Measurements from ENCODE around the gene DTNB.

DTNB gene

DNA sequence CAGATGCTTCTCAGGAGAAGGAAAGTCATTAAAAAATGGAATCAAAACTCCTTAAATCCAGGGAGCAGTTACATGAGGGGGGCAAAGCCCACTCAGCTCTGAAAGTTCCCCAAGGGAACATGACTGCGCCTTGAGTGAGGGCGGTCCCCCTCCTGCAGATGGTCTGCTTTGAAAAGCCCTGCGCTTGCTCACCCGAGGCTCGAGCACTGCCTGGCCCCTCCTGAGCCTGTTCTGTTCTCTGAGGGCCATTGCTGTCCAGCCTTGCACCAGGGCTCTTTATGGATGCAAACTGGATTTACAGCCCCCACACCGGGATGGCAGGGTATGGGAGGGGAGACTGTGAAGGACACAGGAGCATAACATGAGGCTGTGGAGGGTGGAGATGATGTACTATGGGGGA is 293.8 kb downstream of the DTNB start:
- no peak for FAIRE-seq

- no peak for FAIRE-seq
Observed at GRCh38 chr2:25378731-25379490, 294.5 kb downstream of the DTNB start.

- FAIRE-seq, result no peak
Observed at GRCh38 chr2:25377822-25378421, 295.5 kb downstream of the DTNB start.

DNA sequence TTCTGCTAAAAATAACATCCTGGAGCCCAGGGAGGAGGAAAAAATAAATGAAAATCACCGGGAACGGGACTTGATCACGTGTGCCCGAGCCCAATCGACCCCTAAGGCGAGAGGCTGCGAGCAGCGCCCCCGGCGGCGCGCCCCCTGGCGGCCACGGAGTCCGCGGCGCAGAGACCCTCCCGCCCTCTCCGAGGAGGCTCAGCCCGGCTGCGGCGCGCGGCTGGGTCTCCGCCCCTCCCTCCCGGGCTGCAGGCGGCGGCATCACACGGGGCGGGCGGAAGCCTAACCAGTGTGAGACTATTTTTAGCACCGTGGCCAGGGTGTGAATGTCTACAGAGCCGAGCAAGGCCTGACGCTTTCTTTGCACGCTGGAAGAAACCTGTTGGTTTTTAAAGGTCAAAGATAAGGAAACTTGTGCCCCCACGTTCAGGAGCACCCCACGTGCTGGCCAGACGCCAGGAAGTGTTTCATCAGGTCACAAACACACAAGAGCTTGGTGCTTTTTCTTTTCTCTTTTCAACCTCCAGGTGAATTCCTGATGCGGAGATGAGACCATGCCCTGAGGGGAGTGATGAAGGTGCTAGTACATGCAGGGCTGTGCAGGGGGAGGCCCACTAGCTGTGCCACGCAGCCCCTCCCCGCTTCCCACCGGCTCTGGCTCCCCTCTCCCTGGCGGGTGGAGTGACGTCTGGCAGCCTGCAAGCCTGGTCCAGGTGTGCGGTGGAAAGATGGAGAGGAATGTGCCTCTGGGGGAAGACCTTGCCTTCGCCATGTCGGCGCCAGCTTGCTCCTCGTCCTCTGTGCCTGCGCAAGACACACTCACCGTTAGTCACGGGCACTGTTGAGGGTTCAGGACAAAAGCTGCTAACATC is 296.4 kb downstream of the DTNB start:
- FAIRE-seq, result no peak

DNA sequence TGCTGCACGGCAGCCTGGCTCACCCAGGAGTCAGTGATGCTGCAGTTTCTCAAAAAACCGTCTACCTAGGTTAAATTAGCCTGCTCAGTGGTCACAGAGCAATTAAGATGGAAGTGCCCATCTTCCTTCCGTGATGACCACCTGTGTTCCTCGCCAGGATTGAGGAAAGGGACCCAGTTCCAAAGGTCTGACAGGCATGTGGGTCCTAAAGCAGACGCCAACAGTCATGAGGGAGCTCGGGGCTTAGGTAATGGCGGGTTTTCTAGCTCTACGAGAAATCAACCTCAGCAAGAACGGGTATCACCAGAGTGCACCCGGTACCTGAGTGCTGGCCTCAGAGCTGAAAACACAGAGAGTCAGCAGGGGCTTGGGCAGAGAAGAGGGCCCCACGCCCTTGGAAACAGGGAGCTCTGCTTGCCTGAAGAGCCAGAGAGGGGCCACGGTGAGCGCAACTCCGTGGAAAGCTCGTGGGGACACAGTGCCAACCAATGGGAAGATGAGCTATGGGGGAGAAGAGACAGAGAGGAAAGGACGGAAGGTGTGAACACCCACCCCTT is 297.3 kb downstream of the DTNB start:
- no peak for FAIRE-seq

DNA sequence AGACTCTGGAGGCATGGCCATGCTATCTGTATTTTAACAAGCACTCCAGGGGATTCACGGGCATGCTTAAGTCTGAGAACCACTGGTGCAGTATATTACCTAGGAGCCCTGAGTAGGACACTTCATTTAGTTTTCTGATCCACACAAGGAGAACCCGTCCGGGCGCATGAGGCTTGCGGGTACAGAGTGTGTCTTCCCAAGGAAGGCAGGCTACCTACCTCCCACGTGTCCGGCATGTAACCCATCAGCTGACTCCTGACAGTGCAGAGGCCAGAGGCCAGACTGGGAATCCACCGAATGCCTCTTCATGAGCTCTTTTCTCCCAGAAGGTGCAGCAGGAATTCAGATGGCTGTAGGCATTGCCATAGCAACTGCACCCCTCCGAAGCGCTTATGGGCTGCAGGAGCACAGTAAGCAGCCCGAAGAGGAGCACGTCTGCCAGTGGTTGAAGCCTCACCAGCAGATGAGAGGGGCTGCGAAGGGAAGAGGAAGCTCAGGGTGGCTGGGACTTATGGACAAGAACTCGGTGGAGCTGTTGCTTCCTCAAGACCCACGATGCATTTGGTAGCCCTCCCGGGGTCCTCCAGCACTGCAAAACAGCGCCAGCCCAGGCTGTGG is 297.9 kb downstream of the DTNB start:
- no peak for FAIRE-seq

DNA sequence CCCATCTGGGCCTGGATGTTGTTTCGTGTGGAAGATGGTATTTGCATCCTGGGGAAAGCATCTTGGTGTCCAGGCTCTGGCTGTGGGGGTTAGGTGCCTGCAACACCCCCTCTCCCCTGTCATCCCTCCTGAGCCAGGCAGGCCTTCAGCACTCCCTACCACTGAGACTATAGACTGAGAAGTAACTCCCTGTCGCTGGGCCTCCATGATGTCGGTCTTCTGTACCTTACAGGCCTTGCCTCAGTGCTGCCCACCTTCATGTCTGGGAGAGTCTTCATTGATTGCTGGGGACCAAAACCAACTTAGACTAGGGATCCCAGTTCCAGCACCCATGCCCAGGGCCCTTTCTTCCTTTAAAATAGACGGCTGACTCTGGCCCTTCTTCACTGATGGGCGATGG is 298.6 kb downstream of the DTNB start:
- no peak for FAIRE-seq

DNA sequence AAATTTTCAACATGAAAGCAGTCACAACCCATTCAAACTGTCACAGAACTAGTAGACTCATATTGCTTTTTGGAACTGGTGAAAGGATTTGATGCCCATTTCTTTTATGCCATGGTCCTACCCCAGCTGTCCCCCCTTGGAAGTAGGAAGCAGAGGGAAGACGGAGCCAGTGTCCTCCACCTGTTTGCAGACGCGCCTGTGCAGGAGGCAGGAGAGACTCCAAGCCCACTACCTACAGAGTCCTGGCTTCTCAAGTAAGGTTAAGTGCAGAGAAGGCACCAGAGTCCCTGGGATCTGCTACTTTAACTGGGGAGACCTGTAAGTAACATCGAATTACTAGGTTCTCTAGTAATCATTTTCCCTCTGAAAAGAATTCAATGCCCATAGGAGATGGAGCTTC is 299.0 kb downstream of the DTNB start:
- FAIRE-seq, result no peak

DNA sequence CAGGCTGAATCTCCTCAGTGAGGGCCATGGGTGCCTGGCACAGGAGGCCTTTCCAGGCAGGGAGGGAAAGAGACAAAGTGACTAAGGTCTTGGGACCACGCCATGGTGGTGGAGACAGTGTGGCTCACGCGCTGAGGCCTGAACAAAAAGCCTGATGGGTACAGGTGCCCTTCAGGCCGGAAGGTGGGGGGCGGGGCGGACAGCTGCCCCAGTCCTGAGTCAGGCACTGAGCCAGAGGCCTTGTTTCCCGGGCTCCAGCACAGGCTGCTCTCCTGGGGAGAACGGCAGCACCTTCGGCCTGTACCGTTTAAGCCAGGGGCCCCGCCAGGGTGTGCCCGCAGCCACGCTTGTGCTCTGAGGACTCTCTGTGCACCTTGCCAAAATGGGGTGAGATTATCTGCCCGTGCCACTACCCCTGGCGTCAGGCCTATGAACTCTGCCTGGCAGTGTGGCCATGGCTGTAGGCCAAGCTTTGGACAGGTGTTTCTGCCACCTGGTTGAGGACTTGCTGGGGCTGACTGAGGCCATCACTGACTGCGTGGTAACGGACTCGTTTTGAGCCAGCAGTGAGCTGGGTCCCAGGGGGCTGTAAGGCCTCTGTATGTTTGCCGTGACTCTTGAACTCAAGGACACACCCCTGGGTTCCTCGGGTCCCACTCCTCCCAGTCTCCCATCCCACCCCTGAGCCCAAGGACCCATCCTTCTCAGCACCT is 300.0 kb downstream of the DTNB start:
- no peak for FAIRE-seq

DNA sequence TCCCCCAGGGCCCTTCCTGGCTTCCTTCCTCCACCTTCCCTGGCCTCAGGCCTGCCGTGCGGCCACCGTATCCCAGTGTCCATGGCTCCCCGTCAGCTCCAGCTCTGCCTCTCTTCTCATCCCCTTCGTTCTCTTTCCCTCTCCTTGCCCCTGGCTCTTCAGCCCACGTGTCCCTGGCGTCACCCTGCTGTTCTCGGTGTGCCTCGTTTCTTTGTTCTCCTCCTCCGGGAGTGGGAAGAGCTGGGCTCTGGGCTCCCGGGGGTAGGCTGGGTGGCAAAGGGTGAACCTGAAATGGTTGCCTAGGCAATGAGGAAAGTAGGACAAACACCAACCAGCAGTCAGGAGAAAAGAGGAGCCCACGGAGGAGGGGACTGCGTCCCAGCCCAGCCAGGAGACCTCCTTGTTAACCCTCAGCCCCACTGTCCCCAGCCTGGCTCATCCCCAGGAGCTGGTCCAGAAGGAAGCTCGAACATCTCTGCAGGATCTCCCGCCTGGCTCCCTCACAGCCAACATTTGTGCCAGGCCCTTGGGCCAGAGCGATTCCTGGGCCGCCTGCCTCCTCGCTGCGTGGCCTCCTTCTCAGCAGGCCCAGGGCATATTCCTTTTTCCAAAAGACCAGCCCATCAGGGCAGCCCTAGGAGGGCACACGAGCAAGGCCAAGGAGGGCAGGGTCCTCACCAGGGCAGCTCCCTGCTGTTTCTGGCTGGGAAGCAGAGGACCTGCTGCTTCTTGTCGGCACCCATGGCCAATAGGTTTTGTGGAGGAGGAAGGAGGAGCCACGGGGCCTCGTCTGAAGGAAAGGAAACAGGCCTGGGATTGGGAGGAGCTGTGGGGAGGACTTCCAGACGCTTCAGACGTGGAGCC is 300.7 kb downstream of the DTNB start:
- FAIRE-seq, result no peak

DNA sequence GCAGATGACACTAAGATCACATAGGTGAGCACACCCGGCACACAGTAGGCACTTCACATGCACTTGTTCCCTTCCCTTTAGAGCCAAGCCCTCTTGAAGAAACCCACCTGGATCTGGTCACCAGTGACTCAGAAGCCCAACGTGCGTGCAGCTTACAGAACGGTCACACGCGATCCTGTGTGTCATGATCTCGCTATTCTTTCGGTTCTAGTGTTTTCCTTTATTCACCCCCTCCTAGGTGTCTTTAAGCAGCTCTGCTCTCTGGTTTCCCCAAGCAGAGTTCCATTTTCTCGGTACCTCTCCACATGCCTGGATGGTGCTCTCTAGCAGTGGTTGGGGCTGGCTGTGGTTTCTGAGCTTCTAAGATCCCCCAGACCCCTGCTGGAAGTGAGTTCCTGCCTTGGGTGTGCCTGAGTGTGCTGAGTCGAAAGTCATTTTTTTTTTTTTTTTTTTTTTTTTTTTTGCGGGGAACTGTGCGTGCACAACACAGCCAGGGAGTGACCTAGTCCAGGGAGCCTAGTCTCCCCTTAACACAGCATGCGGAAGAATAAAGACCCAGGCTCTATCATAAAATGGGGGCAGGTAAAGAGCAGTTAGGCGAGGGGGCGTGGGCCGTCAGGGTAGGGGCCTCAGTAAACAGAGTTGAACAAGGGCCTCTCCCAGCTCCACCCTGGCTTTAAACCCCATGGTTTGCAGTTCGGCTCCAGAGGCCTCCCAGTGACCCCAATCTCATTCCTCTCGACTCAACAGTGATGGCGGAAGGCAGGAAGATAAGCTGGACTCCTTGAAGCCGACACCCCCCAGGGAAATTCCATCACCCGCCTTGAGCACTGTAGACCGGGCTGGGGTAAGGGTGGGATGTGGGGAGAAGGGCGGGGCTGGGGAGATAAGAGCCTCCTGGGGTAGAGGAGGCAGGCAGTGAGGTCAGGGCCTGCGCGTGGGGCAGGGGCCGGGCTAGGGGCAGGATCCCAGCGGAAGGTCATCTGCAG is 301.8 kb downstream of the DTNB start:
- no peak for FAIRE-seq

- no peak for FAIRE-seq
Observed at GRCh38 chr2:25369876-25370275, 303.5 kb downstream of the DTNB start.

GRCh38 chr2:25369439-25369838 is 303.9 kb downstream of the DTNB start:
- no peak for FAIRE-seq

DNA sequence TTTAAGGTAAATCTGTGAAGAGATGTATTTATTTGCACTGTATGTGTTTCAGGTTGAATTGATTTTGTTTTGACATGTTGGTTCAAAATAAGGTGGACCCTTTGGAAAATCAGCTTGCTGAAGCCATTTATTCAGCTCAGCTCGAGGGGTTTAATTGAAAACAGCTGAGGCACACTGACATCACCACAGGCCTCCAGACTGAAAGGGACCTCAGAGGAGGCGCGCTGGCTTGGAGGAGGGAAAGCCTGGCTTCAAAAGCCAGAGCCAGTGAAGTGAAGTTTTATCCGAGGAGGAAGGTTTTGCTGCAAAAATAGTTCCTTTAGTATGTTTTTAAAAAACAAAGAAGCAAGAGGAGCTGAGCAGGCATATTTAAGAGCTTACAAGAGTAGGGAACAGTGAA is 304.7 kb downstream of the DTNB start:
- no peak for FAIRE-seq

- no peak for FAIRE-seq
Observed at GRCh38 chr2:25367296-25367695, 306.1 kb downstream of the DTNB start.

DNA sequence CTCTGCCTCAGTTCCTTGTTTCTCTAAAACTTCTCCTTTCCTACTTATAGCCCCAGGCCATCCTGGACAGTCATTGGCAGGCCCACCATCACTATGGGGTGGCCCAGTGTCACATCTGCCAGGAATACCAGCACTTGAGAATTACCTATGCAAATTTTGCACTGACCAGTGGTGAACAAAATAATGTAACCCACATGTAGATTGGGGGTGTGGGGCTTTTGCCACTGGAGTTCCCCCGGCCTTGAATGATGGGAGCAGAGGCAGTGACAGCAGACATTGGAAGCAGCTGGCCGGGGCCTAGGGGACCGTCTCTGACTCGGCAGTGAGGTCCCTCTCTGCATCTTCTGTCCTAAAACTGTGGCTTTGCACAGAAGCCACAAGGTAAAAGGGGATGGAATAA is 306.7 kb downstream of the DTNB start:
- FAIRE-seq, result no peak

DNA sequence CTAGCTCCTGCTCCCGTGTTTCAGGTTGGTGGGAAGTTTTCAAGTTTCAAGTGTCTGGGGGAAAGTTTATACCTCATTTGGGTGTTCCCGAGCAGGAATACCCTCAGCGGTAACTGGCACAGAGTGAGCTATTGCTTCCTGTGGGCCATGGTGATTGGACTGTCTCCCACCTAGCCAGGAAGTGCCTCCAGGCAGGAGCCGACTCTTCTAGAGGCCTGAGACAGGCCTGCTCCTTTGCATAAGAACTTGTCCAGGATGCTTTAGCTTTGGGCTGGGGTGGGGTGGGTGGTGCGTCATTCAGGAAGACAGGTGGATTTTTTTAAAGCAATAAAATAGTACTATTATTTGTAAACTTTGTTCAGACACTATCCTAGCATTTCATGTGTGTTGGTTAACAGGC is 308.1 kb downstream of the DTNB start:
- no peak for FAIRE-seq

GRCh38 chr2:25363733-25364132 is 309.6 kb downstream of the DTNB start:
- FAIRE-seq, result no peak

DNA sequence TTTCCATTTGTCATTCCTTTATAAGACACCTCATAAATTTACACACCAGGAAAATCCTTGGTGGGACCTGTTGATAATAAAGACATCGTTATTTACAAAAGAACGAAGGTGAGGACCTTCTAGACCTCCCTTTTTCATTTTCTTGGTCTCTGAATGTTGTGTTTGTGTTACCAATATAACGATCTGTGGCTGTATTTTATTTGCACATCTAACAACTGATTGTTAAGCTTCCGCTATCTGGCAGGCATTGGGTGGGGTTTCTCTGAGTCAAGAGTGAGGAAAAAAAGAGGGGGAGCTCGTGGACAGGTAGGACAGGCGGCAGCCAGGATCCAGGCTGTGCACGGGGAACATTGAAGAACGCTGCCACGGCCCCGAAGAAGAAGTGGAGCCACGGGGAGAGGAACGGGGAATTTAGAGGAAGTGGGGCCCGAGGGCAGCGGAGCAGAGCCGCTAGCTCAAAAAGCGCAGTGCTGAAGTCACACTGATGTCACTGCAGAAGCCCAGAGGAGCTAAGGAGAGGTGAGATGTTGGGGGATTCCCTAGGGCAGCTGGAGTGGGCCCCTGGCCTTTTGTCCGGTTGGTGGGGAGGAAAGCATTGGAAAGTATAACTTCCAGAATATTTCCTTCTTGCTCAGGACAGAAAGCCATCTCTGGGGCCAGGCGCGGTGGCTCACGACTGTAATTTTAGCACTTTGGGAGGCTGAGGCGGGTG is 310.8 kb downstream of the DTNB start:
- FAIRE-seq, result no peak

Measured in A204.1 (cell line).